OCI-LY1 (cell line): ENCODE data around the gene SH3BP4.

ENCODE experiments used
- CTCF ChIP-seq: fragments of 200-600 bp; sonication (generic), shearing (Covaris generic); IDR thresholded peaks from 2 replicates; pipeline ENCODE4 v1.5.1; 2017; ENCODE audit warnings: mild to moderate bottlenecking, antibody characterized with exemption, low read length, moderate library complexity, mixed read lengths
- EZH2 ChIP-seq: fragments of 200-600 bp; sonication (generic), shearing (Covaris generic); IDR thresholded peaks from 2 replicates; pipeline ENCODE4 v1.8.0; 2017; ENCODE audit warnings: borderline replicate concordance, mixed run types, mild to moderate bottlenecking, antibody characterized with exemption, low read length, moderate library complexity, mixed read lengths

GRCh38 chr2:235078914-235079472 is 127.2 kb downstream of the SH3BP4 start:
- TF ChIP-seq CTCF (no peak), EZH2 (no peak)
